Progenitor cell of endocrine pancreas (in vitro differentiated cells): Measurements from ENCODE around the gene MRPL10. TPM values are rescaled to one million over a fixed set of nuclear protein-coding genes. Genes with fewer than 3 reads are reported as not detected.
A peak's percentile ranks its signal among the peaks of the same experiment; 100 is the strongest.

Experiments used
- DNase-seq: peaks from one replicate; pipeline ENCODE4 v3.0.0; 2021; ENCODE audit warnings: low spot score; ENCODE audit not compliant: unreplicated experiment
- H3K27ac Mint-ChIP-seq: 2 replicates; pipeline ENCODE4 v1.8.0; 2021; ENCODE audit warnings: mild to moderate bottlenecking, moderate library complexity, mixed read lengths
- H3K27me3 Mint-ChIP-seq: 2 replicates; pipeline ENCODE4 v1.8.0; 2021; ENCODE audit warnings: mixed read lengths
- H3K36me3 Mint-ChIP-seq: 2 replicates; pipeline ENCODE4 v1.8.0; 2022; ENCODE audit warnings: mixed read lengths; ENCODE audit not compliant: insufficient read depth
- H3K4me1 Mint-ChIP-seq: 2 replicates; pipeline ENCODE4 v1.8.0; 2021; ENCODE audit warnings: low read depth, mixed read lengths
- H3K4me3 Mint-ChIP-seq: 2 replicates; pipeline ENCODE4 v1.8.0; 2021; ENCODE audit warnings: low read depth, mild to moderate bottlenecking, moderate library complexity, mixed read lengths
- H3K9me3 Mint-ChIP-seq: 2 replicates; pipeline ENCODE4 v1.8.0; 2021; ENCODE audit warnings: low read depth, mixed read lengths
- long read RNA-seq: library from polyadenylated mRNA; unstranded; transcript quantifications from one replicate; pipeline ENCODE4 v2.0.0, GENCODE V29; 2020
- total RNA-seq: library from RNA; stranded (reverse); gene quantifications from 2 replicates; pipeline ENCODE4 v1.2.1, GENCODE V29; 2021
- TF ChIP-seq, protein P1 (sequence below): fragments of 200-600 bp; sonication (generic); IDR thresholded peaks from one replicate; pipeline ENCODE4 v1.5.0; 2021; ENCODE audit warnings: antibody characterized with exemption, mild to moderate bottlenecking; ENCODE audit not compliant: unreplicated experiment

The MRPL10 gene
- total RNA-seq = 41.1 and 44.1 TPM in 2 replicates
- long read RNA-seq, transcript MRPL10-202 (5 exons, 1,725 nt) = major isoform, 76 of 83 reads
- long read RNA-seq, partial matches to known transcripts = 3 of 83 reads
- long read RNA-seq, other reads (novel, unspliced or antisense) = 1 of 83 reads

DNA sequence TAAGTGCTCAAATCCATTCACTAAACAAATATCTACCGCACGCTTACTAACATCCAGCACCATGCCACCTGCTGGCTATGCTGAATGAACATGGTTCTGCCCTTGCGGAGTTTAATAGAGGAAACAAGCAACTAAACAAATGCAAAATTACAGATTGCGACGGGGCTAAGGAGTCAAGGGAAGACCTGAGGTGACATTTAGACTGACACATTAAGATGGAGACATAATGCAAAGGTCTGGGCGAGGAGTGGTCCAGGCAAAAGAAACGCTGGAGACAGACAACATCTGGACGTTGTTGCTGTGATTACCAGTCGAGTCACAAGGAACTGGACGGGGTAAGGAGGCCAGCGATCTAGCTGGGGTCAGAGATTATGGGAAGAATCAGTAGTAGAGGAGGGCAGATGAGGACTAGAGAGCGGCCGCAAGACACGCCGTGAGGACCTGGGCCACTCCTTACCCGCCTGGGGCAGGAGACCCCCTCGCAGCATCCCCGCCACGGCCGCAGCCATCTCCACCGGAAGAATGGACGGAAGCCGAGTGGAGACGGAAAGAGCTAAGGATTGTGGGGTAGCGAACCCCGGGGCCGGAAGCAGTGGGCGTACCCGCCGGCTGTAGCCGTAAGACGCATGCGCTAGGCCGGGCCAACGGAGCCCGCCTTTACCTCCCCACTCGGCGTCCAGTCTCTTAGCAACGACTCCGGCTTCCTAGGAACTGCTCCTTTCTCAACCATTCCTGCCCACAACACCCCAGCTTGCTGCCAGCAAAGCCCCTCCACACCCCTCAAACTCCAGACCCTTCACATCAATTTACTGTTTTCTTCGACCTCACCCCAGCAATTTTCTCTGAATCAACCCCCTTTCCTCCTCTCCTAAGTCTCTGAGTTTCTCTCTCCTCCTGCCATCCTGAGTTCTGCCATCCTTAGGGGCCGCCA is at the start of gene MRPL10, which contains the start of gene LRRC46:
MRPL10 (minus strand) TSS at position 539 of the 931 bp plus-strand sequence; CDS start at position 509, 30 bp downstream.
LRRC46 (plus strand) TSS at position 668 of the 931 bp plus-strand sequence. CDS start 320 bp downstream, outside the sequence.
- Mint-ChIP-seq H3K4me1 (peaks cover 17% of the 10 kb centered on the region), H3K36me3 (peaks cover 2% of the 10 kb centered on the region), H3K9me3 (no peaks in the 10 kb centered on the region), H3K27ac (peak within 1 kb of the TSS; percentile 85), H3K27me3 (no peaks in the 10 kb centered on the region), H3K4me3 (peak within 1 kb of the TSS; percentile 88)
- peak; percentile 85 for DNase-seq
- TF ChIP-seq, protein P1, sequence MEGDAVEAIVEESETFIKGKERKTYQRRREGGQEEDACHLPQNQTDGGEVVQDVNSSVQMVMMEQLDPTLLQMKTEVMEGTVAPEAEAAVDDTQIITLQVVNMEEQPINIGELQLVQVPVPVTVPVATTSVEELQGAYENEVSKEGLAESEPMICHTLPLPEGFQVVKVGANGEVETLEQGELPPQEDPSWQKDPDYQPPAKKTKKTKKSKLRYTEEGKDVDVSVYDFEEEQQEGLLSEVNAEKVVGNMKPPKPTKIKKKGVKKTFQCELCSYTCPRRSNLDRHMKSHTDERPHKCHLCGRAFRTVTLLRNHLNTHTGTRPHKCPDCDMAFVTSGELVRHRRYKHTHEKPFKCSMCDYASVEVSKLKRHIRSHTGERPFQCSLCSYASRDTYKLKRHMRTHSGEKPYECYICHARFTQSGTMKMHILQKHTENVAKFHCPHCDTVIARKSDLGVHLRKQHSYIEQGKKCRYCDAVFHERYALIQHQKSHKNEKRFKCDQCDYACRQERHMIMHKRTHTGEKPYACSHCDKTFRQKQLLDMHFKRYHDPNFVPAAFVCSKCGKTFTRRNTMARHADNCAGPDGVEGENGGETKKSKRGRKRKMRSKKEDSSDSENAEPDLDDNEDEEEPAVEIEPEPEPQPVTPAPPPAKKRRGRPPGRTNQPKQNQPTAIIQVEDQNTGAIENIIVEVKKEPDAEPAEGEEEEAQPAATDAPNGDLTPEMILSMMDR = peak; percentile 57

DNA sequence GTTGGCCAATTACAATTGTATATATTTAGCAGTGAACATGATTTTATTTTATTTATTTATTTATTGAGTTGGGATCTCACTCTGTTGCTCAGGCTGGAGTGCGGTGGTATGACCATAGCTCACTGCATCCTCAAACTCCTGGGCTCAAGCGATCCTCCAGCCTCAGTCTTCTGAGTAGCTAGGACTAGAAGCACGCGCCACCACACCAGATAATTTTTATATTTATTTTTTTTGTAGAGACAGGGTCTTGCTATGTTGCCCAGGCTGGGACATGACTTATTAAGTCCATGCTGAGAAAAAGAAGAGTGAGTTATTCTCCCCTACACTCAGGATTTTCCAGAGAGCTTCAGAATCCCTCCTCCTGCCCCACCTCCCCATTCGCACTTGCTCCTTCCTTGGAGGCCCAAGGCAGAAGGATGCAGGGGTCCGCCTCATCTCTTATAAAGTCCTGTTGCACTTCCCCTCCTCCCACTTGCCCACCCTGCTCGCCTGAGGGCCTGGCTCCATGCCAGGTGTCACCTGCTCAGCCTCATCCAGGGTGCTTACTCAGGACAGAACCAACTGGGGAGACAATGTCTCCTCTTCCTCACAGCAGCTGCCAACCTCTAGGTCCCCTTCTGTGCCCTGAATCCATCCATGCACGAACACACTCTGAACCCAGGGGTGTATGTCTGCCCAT is 48.6 kb upstream of the MRPL10 start:
- peaks cover 16% of the 10 kb centered on the region for H3K4me1 Mint-ChIP-seq

GRCh38 chr17:47879028-47879585 is 47.8 kb upstream of the MRPL10 start:
- H3K27ac Mint-ChIP-seq = no peak overlapping the region
- DNase-seq = no peak

More for the DNA sequence above, 48.6 kb upstream of the MRPL10 start:
- H3K9me3 Mint-ChIP-seq = no peaks in the 10 kb centered on the region
- H3K27ac Mint-ChIP-seq = no peak overlapping the region
- H3K4me3 Mint-ChIP-seq = no peak overlapping the region
- TF ChIP-seq, protein P1 = no peak
- peaks cover 22% of the 10 kb centered on the region for H3K27me3 Mint-ChIP-seq
- no peak for DNase-seq
- H3K36me3 Mint-ChIP-seq = no peaks in the 10 kb centered on the region

DNA sequence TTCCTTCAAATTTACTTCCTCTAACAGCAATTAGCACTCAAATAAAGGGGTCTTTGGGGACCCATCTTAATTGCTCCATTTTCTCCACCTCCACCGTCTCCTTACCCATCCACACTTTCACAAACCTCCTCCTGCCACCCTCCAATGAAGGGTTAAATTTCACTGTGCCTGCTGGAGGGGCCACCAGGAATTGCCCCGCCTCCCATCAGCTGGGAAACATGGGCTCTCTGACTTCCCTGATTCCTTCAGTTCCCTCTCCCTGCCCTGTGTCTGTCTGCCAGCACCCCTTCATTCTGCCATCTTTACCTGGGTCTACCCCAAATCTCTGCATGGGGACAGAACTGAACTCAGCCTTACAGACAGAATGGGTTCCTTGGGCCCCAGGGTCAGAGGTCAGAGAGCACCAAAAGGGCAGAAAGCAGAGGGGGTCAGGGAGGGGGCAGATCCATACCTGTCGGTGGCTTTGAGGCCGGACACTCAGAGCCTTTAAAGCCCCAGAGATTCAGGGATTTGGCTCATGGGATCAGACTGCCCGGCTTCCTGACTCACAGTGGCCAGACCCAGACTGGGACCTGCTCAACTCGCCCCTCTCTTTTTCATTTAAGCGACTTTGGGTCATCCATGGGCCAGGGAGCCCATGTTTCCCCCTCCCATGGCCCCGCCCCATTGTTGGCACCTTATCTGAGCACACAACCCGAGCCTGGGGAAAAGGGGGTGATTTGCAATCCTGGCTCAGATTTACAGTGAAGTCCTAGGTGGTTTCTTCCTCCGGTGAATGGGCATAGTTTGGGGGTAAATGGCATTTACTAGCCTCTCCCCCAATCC is 47.1 kb upstream of the MRPL10 start:
- Mint-ChIP-seq H3K4me3 (no peak overlapping the region), H3K27ac (no peak overlapping the region), H3K36me3 (no peaks in the 10 kb centered on the region), H3K9me3 (no peaks in the 10 kb centered on the region), H3K27me3 (peaks cover 34% of the 10 kb centered on the region), H3K4me1 (peaks cover 9% of the 10 kb centered on the region)
- TF ChIP-seq, protein P1 = no peak
- DNase-seq = no peak

More at GRCh38 chr17:47879028-47879585, 47.8 kb upstream of the MRPL10 start:
- no peak overlapping the region for H3K4me3 Mint-ChIP-seq
- peaks cover 14% of the 10 kb centered on the region for H3K4me1 Mint-ChIP-seq
- H3K27me3 Mint-ChIP-seq = peaks cover 28% of the 10 kb centered on the region
- no peaks in the 10 kb centered on the region for H3K36me3 Mint-ChIP-seq
- H3K9me3 Mint-ChIP-seq = no peaks in the 10 kb centered on the region
- TF ChIP-seq, protein P1 = no peak
